ENCODE results near the gene CPAMD8. TPM values are rescaled to one million over a fixed set of nuclear protein-coding genes. Genes with fewer than 3 reads are reported as not detected.
A peak's percentile ranks its signal among the peaks of the same experiment; 100 is the strongest.

The CPAMD8 gene
- total RNA-seq, 6 experiments from 2014 or later: 0.90 to 1.8 (median 1.2) TPM

- 97% methylated on average over 6 of the region's 8 CpGs for WGBS (ENCODE audit: insufficient coverage, low coverage, low lambda C conversion rate, missing lambda C conversion rate)
- no peaks in the 10 kb centered on the region for H3K4me1 ChIP-seq
- H3K27ac ChIP-seq: no peak overlapping the region
- H3K27me3 ChIP-seq: no peaks in the 10 kb centered on the region
- no peaks in the 10 kb centered on the region for H3K9me3 ChIP-seq
- no peak for TF ChIP-seq CTCF (IDR thresholded peaks at IDR 0.05)
- no peak for TF ChIP-seq POLR2A (IDR thresholded peaks at IDR 0.05)
- ATAC-seq (peak in 1 of 4 donors; percentile 35), DNase-seq (peak in 1 of 3 donors; percentile 38)
- H3K4me3 ChIP-seq: no peak overlapping the region
- H3K36me3 ChIP-seq: peaks cover 0 to 33% (median 6%) of the 10 kb centered on the region in 4 donors
- intact Hi-C loops (cut with DNase I): loop anchor here in 1 of 2 donors (10.0 kb wide), 1 partner anchor 283 kb away; no protein-coding TSS in a partner anchor
These were observed 31.6 kb upstream of the CPAMD8 start for GRCh38 chr19:17058236-17058635.

GRCh38 chr19:17055636-17056035 is 29.0 kb upstream of the CPAMD8 start:
- Histone ChIP-seq H3K36me3 (peaks cover 0 to 39% (median 6%) of the 10 kb centered on the region in 4 donors), H3K27ac (no peak overlapping the region), H3K4me1 (no peaks in the 10 kb centered on the region), H3K9me3 (no peaks in the 10 kb centered on the region), H3K27me3 (no peaks in the 10 kb centered on the region), H3K4me3 (no peak overlapping the region)
- DNase-seq (no peak), ATAC-seq (peak in 1 of 4 donors; percentile 15)
- intact Hi-C loops (cut with DNase I): loop anchor here in 1 of 2 donors (10.0 kb wide), 1 partner anchor 281 kb away; no protein-coding TSS in a partner anchor
- no peak for TF ChIP-seq CTCF (IDR thresholded peaks at IDR 0.05)
- no peak for TF ChIP-seq POLR2A (IDR thresholded peaks at IDR 0.05)
- WGBS (ENCODE audit: insufficient coverage, low coverage, low lambda C conversion rate, missing lambda C conversion rate): 100% methylated on average over 1 of the region's 15 CpGs

- no peak for TF ChIP-seq CTCF (IDR thresholded peaks at IDR 0.05)
- TF ChIP-seq POLR2A (IDR thresholded peaks at IDR 0.05): no peak
- H3K27ac ChIP-seq: no peak overlapping the region
- no peak for DNase-seq
- intact Hi-C loops (cut with DNase I): loop anchor here (5.0 to 10.0 kb wide), 2 partner anchors 277 to 280 kb away; no protein-coding TSS in a partner anchor
- no peak overlapping the region for H3K4me3 ChIP-seq
- no peaks in the 10 kb centered on the region for H3K27me3 ChIP-seq
- H3K4me1 ChIP-seq: no peaks in the 10 kb centered on the region
- 80% methylated on average over 1 of the region's 5 CpGs for WGBS (ENCODE audit: insufficient coverage, low coverage, low lambda C conversion rate, missing lambda C conversion rate)
- no peaks in the 10 kb centered on the region for H3K9me3 ChIP-seq
- ATAC-seq: no peak
- H3K36me3 ChIP-seq: peaks cover 0 to 46% (median 7%) of the 10 kb centered on the region in 4 donors
These were observed 28.1 kb upstream of the CPAMD8 start for GRCh38 chr19:17054746-17055145.

- no peaks in the 10 kb centered on the region for H3K27me3 ChIP-seq
- TF ChIP-seq CTCF (IDR thresholded peaks at IDR 0.05) (peak; percentile 40 to 55 (median 48)), POLR2A (IDR thresholded peaks at IDR 0.05) (no peak)
- no peak overlapping the region for H3K4me3 ChIP-seq
- WGBS (ENCODE audit: insufficient coverage, low coverage, low lambda C conversion rate, missing lambda C conversion rate): 72% methylated on average over 8 of the region's 8 CpGs
- DNase-seq (no peak), ATAC-seq (peak; percentile 55 to 67 (median 63))
- H3K36me3 ChIP-seq: peaks cover 0 to 31% (median 4%) of the 10 kb centered on the region in 4 donors
- H3K4me1 ChIP-seq: no peaks in the 10 kb centered on the region
- intact Hi-C loops (cut with DNase I): loop anchor here (5.0 to 10.0 kb wide), 2 partner anchors 275 to 278 kb away; no protein-coding TSS in a partner anchor
- H3K9me3 ChIP-seq: no peaks in the 10 kb centered on the region
- no peak overlapping the region for H3K27ac ChIP-seq
These were observed 25.8 kb upstream of the CPAMD8 start for GRCh38 chr19:17052439-17052838.

Measured in right lobe of liver (tissue), 6 donors.